RWPE2 (cell line): Measurements from ENCODE around the gene DIPK1C.

ENCODE experiments used
- ATAC-seq: fragments of 200-7000 bp; cut with Tn5 transposase; 3 replicates; pipeline ENCODE4 v1.9.1; 2021; ENCODE audit warnings: low read depth
- DNase-seq: peaks from one replicate; pipeline ENCODE4 v3.0.0-alpha.2; 2020; ENCODE audit warnings: low spot score
- H3K27ac ChIP-seq: fragments of 450-650 bp; 2 replicates; pipeline ENCODE4 v1.5.1; 2017; ENCODE audit warnings: mild to moderate bottlenecking; ENCODE audit not compliant: poor library complexity, severe bottlenecking
- H3K27me3 ChIP-seq: fragments of 250-450 bp; sonication (Bioruptor Pico); 2 replicates; pipeline ENCODE4 v1.5.1; 2021; ENCODE audit warnings: mild to moderate bottlenecking, moderate library complexity; ENCODE audit not compliant: insufficient read depth, poor library complexity, severe bottlenecking
- H3K36me3 ChIP-seq: fragments of 250-450 bp; sonication (Bioruptor Pico); 2 replicates; pipeline ENCODE4 v1.5.1; 2020; ENCODE audit warnings: low read depth, mild to moderate bottlenecking, moderate library complexity
- H3K4me1 ChIP-seq: fragments of 250-450 bp; sonication (Bioruptor Pico); 2 replicates; pipeline ENCODE4 v1.5.1; 2021; ENCODE audit warnings: mild to moderate bottlenecking, moderate library complexity; ENCODE audit not compliant: insufficient read depth, poor library complexity, severe bottlenecking
- H3K4me3 ChIP-seq: fragments of 250-450 bp; sonication (Bioruptor Pico); 2 replicates; pipeline ENCODE4 v1.5.1; 2021; ENCODE audit warnings: mild to moderate bottlenecking, moderate library complexity; ENCODE audit not compliant: severe bottlenecking
- H3K9me3 ChIP-seq: fragments of 250-450 bp; sonication (Bioruptor Pico); 2 replicates; pipeline ENCODE4 v1.5.1; 2021; ENCODE audit warnings: mild to moderate bottlenecking, moderate library complexity; ENCODE audit not compliant: severe bottlenecking
- CTCF ChIP-seq: fragments of 450-650 bp; IDR thresholded peaks from one replicate; pipeline ENCODE4 v1.5.1; 2017; ENCODE audit warnings: mild to moderate bottlenecking, moderate library complexity; ENCODE audit not compliant: poor library complexity, severe bottlenecking

DIPK1C gene

GRCh38 chr18:74468547-74469061 lies 11.5 kb upstream of the DIPK1C start:
- Histone ChIP-seq H3K4me3 (no peak overlapping the region), H3K4me1 (no peaks in the 10 kb centered on the region), H3K27me3 (no peaks in the 10 kb centered on the region), H3K9me3 (no peaks in the 10 kb centered on the region), H3K27ac (no peak overlapping the region), H3K36me3 (no peaks in the 10 kb centered on the region)
- no peak for TF ChIP-seq CTCF
- no peak for DNase-seq
- peak; percentile 53 for ATAC-seq

GRCh38 chr18:74465775-74466174 lies 8.7 kb upstream of the DIPK1C start:
- Histone ChIP-seq H3K27me3 (no peaks in the 10 kb centered on the region), H3K27ac (no peak overlapping the region), H3K4me3 (no peak overlapping the region), H3K4me1 (no peaks in the 10 kb centered on the region), H3K9me3 (no peaks in the 10 kb centered on the region), H3K36me3 (no peaks in the 10 kb centered on the region)
- no peak for TF ChIP-seq CTCF
- no peak for ATAC-seq
- no peak for DNase-seq

GRCh38 chr18:74463983-74464382 lies 6.9 kb upstream of the DIPK1C start:
- Histone ChIP-seq H3K27me3 (peaks cover 15% of the 10 kb centered on the region), H3K4me1 (no peaks in the 10 kb centered on the region), H3K9me3 (no peaks in the 10 kb centered on the region), H3K36me3 (no peaks in the 10 kb centered on the region), H3K4me3 (no peak overlapping the region), H3K27ac (no peak overlapping the region)
- DNase-seq: no peak
- no peak for TF ChIP-seq CTCF
- ATAC-seq: no peak

- ATAC-seq (no peak), DNase-seq (no peak)
- Histone ChIP-seq H3K27ac (no peak overlapping the region), H3K4me3 (no peak overlapping the region), H3K9me3 (no peaks in the 10 kb centered on the region), H3K4me1 (no peaks in the 10 kb centered on the region), H3K36me3 (no peaks in the 10 kb centered on the region), H3K27me3 (peaks cover 22% of the 10 kb centered on the region)
- TF ChIP-seq CTCF: no peak
Measured at GRCh38 chr18:74463254-74463653, 6.1 kb upstream of the DIPK1C start.

- no peak overlapping the region for H3K27ac ChIP-seq
- DNase-seq (no peak), ATAC-seq (no peak)
- H3K9me3 ChIP-seq: no peaks in the 10 kb centered on the region
- H3K4me1 ChIP-seq: no peaks in the 10 kb centered on the region
- H3K27me3 ChIP-seq: peaks cover 43% of the 10 kb centered on the region
- no peaks in the 10 kb centered on the region for H3K36me3 ChIP-seq
- no peak overlapping the region for H3K4me3 ChIP-seq
- TF ChIP-seq CTCF: no peak
Measured at GRCh38 chr18:74460825-74461224, 3.7 kb upstream of the DIPK1C start.
